ENCODE data around the gene SUCLA2. TPM values are rescaled to one million over a fixed set of nuclear protein-coding genes. Genes with fewer than 3 reads are reported as not detected.
"Not testable (repeated sequence)": the region's sequence is repeated elsewhere in the genome, so short reads cannot be mapped to it uniquely, and the experiment has no call there.

The SUCLA2 gene
- total and polyA plus RNA-seq, 2 experiments from 2014 or later = 56.9 to 60.6 TPM

DNA sequence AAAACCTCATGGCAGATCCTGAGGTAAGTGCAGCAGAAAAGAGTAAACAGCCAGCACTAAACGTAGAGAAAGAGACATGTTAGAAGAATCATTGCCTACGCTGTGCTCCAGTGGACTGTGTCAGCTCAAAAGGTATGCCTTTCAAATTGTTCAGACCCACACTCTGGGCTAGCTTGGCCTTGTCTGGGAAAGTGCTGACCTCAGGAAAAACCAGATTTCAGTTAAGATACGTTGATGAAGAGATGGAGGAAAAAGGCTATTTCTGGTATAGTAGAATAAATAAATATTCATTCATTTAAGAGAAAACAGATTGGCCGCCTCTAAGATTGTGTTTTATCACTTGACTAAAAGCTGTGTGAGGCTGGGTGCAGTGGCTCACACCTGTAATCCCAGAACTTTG lies 9.6 kb upstream of the SUCLA2 start:
- no peaks in the 10 kb centered on the region for H3K4me1 ChIP-seq (ENCODE audit: insufficient read depth)
- DNase-seq (ENCODE audit: low spot score) = no peak
- no peak overlapping the region for H3K27ac ChIP-seq
- WGBS (ENCODE audit: low lambda C conversion rate, missing lambda C conversion rate) = 67% methylated on average over 4 of the region's 4 CpGs
- no peaks in the 10 kb centered on the region for H3K9me2 ChIP-seq (replicated peaks; ENCODE audit: insufficient read depth)
- H3K4me3 ChIP-seq = no peak overlapping the region
- H3K36me3 ChIP-seq (replicated peaks; ENCODE audit: insufficient read depth, low read depth) = no peaks in the 10 kb centered on the region
- TF ChIP-seq EZH2 (IDR thresholded peaks at IDR 0.05; ENCODE audit: borderline replicate concordance) (no peak), EZH2phosphoT487 (IDR thresholded peaks at IDR 0.05; ENCODE audit: low read depth, severe bottlenecking, unreplicated experiment) (no peak)
- TF ChIP-seq, protein P1, sequence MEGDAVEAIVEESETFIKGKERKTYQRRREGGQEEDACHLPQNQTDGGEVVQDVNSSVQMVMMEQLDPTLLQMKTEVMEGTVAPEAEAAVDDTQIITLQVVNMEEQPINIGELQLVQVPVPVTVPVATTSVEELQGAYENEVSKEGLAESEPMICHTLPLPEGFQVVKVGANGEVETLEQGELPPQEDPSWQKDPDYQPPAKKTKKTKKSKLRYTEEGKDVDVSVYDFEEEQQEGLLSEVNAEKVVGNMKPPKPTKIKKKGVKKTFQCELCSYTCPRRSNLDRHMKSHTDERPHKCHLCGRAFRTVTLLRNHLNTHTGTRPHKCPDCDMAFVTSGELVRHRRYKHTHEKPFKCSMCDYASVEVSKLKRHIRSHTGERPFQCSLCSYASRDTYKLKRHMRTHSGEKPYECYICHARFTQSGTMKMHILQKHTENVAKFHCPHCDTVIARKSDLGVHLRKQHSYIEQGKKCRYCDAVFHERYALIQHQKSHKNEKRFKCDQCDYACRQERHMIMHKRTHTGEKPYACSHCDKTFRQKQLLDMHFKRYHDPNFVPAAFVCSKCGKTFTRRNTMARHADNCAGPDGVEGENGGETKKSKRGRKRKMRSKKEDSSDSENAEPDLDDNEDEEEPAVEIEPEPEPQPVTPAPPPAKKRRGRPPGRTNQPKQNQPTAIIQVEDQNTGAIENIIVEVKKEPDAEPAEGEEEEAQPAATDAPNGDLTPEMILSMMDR (IDR thresholded peaks at IDR 0.05; ENCODE audit: poor library complexity) = no peak
- no peak overlapping the region for H3K4me2 ChIP-seq
- no peaks in the 10 kb centered on the region for H3K79me2 ChIP-seq
- H3K27me3 ChIP-seq = no peaks in the 10 kb centered on the region
- no peak overlapping the region for H2AFZ ChIP-seq
- no peaks in the 10 kb centered on the region for H4K20me1 ChIP-seq (ENCODE audit: insufficient read depth, poor library complexity, severe bottlenecking)
- no peaks in the 10 kb centered on the region for H3K9me3 ChIP-seq (ENCODE audit: low read depth)

DNA sequence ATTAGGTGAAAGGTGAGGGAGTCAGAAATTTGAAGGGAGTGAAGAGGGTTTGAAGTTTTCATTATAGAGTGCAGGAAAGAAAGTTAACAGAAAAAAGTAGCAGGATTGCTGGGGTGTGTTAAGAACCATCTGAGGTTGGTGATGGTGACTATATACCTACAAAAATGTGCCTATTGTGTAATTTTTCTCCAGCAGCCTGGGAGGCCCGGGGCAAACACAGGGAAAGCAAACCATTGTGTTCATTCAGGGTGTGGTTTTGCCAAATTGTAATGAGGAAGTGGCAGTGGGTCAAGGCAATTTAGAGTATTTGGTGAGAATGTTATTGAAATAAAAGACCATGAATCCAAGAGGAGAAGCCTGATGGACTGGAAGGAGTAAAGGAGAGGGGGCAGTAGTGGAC lies 8.2 kb upstream of the SUCLA2 start:
- Histone ChIP-seq H3K4me2 (no peak overlapping the region), H4K20me1 (ENCODE audit: insufficient read depth, poor library complexity, severe bottlenecking) (no peaks in the 10 kb centered on the region), H3K79me2 (no peaks in the 10 kb centered on the region), H2AFZ (no peak overlapping the region), H3K9me3 (ENCODE audit: low read depth) (no peaks in the 10 kb centered on the region), H3K27me3 (no peaks in the 10 kb centered on the region), H3K4me3 (no peak overlapping the region), H3K27ac (no peak overlapping the region), H3K9me2 (replicated peaks; ENCODE audit: insufficient read depth) (no peaks in the 10 kb centered on the region), H3K36me3 (replicated peaks; ENCODE audit: insufficient read depth, low read depth) (no peaks in the 10 kb centered on the region), H3K4me1 (ENCODE audit: insufficient read depth) (no peaks in the 10 kb centered on the region)
- no peak for DNase-seq (ENCODE audit: low spot score)
- TF ChIP-seq, protein P1 (IDR thresholded peaks at IDR 0.05; ENCODE audit: poor library complexity) = no peak
- TF ChIP-seq EZH2phosphoT487 (IDR thresholded peaks at IDR 0.05; ENCODE audit: low read depth, severe bottlenecking, unreplicated experiment) (no peak), EZH2 (IDR thresholded peaks at IDR 0.05; ENCODE audit: borderline replicate concordance) (no peak)
- 47% methylated on average over 1 of the region's 1 CpG for WGBS (ENCODE audit: low lambda C conversion rate, missing lambda C conversion rate)

DNA sequence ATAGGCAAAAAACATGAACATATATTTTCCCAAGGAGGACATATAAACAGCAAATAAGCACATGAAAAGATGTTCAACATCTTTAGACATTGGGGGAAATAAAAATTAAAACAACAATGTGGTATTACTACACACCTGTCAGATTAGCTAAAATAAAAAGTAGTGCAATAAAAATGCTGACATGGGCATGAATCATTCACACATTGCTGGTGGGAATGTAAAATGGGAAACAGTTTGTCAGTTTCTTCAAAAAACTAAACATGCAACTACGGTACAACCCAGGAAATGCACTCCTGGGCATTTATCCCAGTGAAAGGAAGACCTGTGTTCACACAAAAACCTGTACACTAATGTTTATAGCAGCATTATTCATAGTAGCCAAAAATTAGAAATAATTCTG lies 5.3 kb upstream of the SUCLA2 start:
- H3K4me1 ChIP-seq (ENCODE audit: insufficient read depth) = no peaks in the 10 kb centered on the region
- no peaks in the 10 kb centered on the region for H3K9me2 ChIP-seq (replicated peaks; ENCODE audit: insufficient read depth)
- no peak overlapping the region for H3K27ac ChIP-seq
- no peak for TF ChIP-seq EZH2 (IDR thresholded peaks at IDR 0.05; ENCODE audit: borderline replicate concordance)
- TF ChIP-seq, protein P1 (IDR thresholded peaks at IDR 0.05; ENCODE audit: poor library complexity) = no peak
- no peak for TF ChIP-seq EZH2phosphoT487 (IDR thresholded peaks at IDR 0.05; ENCODE audit: low read depth, severe bottlenecking, unreplicated experiment)
- no peaks in the 10 kb centered on the region for H4K20me1 ChIP-seq (ENCODE audit: insufficient read depth, poor library complexity, severe bottlenecking)
- DNase-seq (ENCODE audit: low spot score) = no peak
- no peak overlapping the region for H3K4me2 ChIP-seq
- WGBS (ENCODE audit: low lambda C conversion rate, missing lambda C conversion rate) = 86% methylated on average over 1 of the region's 1 CpG
- H3K36me3 ChIP-seq (replicated peaks; ENCODE audit: insufficient read depth, low read depth) = no peaks in the 10 kb centered on the region
- no peaks in the 10 kb centered on the region for H3K79me2 ChIP-seq
- H3K9me3 ChIP-seq (ENCODE audit: low read depth) = no peaks in the 10 kb centered on the region
- no peak overlapping the region for H2AFZ ChIP-seq
- no peak overlapping the region for H3K4me3 ChIP-seq
- H3K27me3 ChIP-seq = no peaks in the 10 kb centered on the region

- Histone ChIP-seq H2AFZ (no peak overlapping the region), H3K4me3 (no peak overlapping the region), H3K4me1 (ENCODE audit: insufficient read depth) (peaks cover 5% of the 10 kb centered on the region), H3K27me3 (no peaks in the 10 kb centered on the region), H3K9me3 (ENCODE audit: low read depth) (no peaks in the 10 kb centered on the region), H3K27ac (no peak overlapping the region), H3K4me2 (no peak overlapping the region), H3K9me2 (replicated peaks; ENCODE audit: insufficient read depth) (no peaks in the 10 kb centered on the region), H3K36me3 (replicated peaks; ENCODE audit: insufficient read depth, low read depth) (no peaks in the 10 kb centered on the region), H3K79me2 (peaks cover 18% of the 10 kb centered on the region), H4K20me1 (ENCODE audit: insufficient read depth, poor library complexity, severe bottlenecking) (no peaks in the 10 kb centered on the region)
- TF ChIP-seq EZH2 (IDR thresholded peaks at IDR 0.05; ENCODE audit: borderline replicate concordance) (no peak), EZH2phosphoT487 (IDR thresholded peaks at IDR 0.05; ENCODE audit: low read depth, severe bottlenecking, unreplicated experiment) (no peak)
- TF ChIP-seq, protein P1 (IDR thresholded peaks at IDR 0.05; ENCODE audit: poor library complexity) = no peak
- DNase-seq (ENCODE audit: low spot score) = no peak
- 83% methylated on average over 2 of the region's 2 CpGs for WGBS (ENCODE audit: low lambda C conversion rate, missing lambda C conversion rate)
These were observed 3.1 kb upstream of the SUCLA2 start for GRCh38 chr13:48004201-48004600.

GRCh38 chr13:48001999-48002398 lies 926 bp upstream of the SUCLA2 start:
- Histone ChIP-seq H3K27ac (peak overlapping the region; percentile 72), H2AFZ (peak overlapping the region; percentile 89)
- not testable (repeated sequence) for H3K4me3 ChIP-seq

More at GRCh38 chr13:48001999-48002398, 926 bp upstream of the SUCLA2 start:
- H3K9me3 ChIP-seq (ENCODE audit: low read depth); H4K20me1 ChIP-seq (ENCODE audit: insufficient read depth, poor library complexity, severe bottlenecking); H3K36me3 ChIP-seq (replicated peaks; ENCODE audit: insufficient read depth, low read depth); H3K4me1 ChIP-seq (ENCODE audit: insufficient read depth); H3K9me2 ChIP-seq (replicated peaks; ENCODE audit: insufficient read depth); H3K27me3 ChIP-seq: not testable (repeated sequence)
- peak; percentile 5 for DNase-seq (ENCODE audit: low spot score)
- H3K79me2 ChIP-seq = peaks cover 40% of the 10 kb centered on the region
- 40% methylated on average over 5 of the region's 5 CpGs for WGBS (ENCODE audit: low lambda C conversion rate, missing lambda C conversion rate)
- H3K4me2 ChIP-seq = peak overlapping the region; percentile 84

Data from hepatocyte (in vitro differentiated cells).